HepG2 (cell line): ENCODE results near the gene SMPD2. TPM values are rescaled to one million over a fixed set of nuclear protein-coding genes. Genes with fewer than 3 reads are reported as not detected.

ENCODE experiments used
- ATAC-seq: fragments of 200-7000 bp; cut with Tn5 transposase; 3 replicates; pipeline ENCODE4 v1.9.1; 2020; ENCODE audit warnings: mild to moderate bottlenecking, moderate library complexity
- BruUV-seq: library from RNA; stranded (reverse); fragments of 400-500 nt; replicated peaks from 2 replicates; lab custom pipeline; 2021; lab: Mats Ljungman, UMichigan
- CTCF ChIA-PET: fragments of 300-600 bp; formaldehyde crosslinking; extraction: SDS; loops from one replicate; lab custom pipeline; 2021; ENCODE audit warnings: low total read pairs, inconsistent platforms, low intra/inter-chr PET ratio; lab: Yijun Ruan, JAX
- POLR2A ChIA-PET: fragments of 350-600 bp; sonication (Branson Sonifier 250); formaldehyde crosslinking; loops from one replicate; lab custom pipeline; 2020; ENCODE audit warnings: antibody characterized with exemption, inconsistent platforms; lab: Yijun Ruan, JAX
- DNase-seq: peaks from one replicate; pipeline ENCODE4 v3.0.0-alpha.2; 2015; ENCODE audit warnings: low spot score
- FAIRE-seq: peaks from 3 replicates; lab custom pipeline; 2011; peaks lifted over from hg19 to GRCh38; lab: Jason Lieb, UNC
- H2AFZ ChIP-seq: one replicate; pipeline ENCODE4 v1.6.1; 2011; ENCODE audit warnings: low read length, inconsistent platforms
- H3K27ac ChIP-seq: fragments of 300-600 bp; 3 replicates; pipeline ENCODE4 v1.8.0; 2011; ENCODE audit warnings: mixed run types, mild to moderate bottlenecking, mixed read lengths, low read length, inconsistent platforms; ENCODE audit not compliant: insufficient read depth; ENCODE audit errors: extremely low read length
- H3K27me3 ChIP-seq, 2 experiments: fragments of 200-600 bp in 1 of 2; 2 replicates in 1 of 2; 3 replicates in 1 of 2; pipeline versions ENCODE4 v1.6.0 to v1.8.0; 2011; ENCODE audit warnings: low read length in 2 of 2, mild to moderate bottlenecking in 2 of 2, moderate library complexity in 2 of 2, inconsistent platforms in 1 of 2; ENCODE audit not compliant: insufficient read depth in 2 of 2, control insufficient read depth in 1 of 2
- H3K36me3 ChIP-seq, 2 experiments: fragments of 200-600 bp in 1 of 2; replicated peaks in 1 of 2; 2 replicates in 1 of 2; 3 replicates in 1 of 2; pipeline versions ENCODE4 v1.5.1 to v1.8.0; 2011; ENCODE audit warnings: low read length in 2 of 2, inconsistent platforms in 1 of 2; ENCODE audit not compliant: insufficient read depth in 2 of 2, control insufficient read depth in 1 of 2
- H3K4me1 ChIP-seq: 2 replicates; pipeline ENCODE4 v1.5.1; 2012; ENCODE audit warnings: low read length, inconsistent platforms; ENCODE audit not compliant: insufficient read depth
- H3K4me2 ChIP-seq: 2 replicates; pipeline ENCODE4 v1.6.0; 2011; ENCODE audit warnings: low read depth, low read length, inconsistent platforms
- H3K4me3 ChIP-seq, 3 experiments: fragments of 200-600 bp in 1 of 3; sonication (generic), shearing (Covaris generic) in 1 of 3; replicated peaks in 1 of 3; 2 replicates each; pipeline ENCODE4 v1.5.1; 2011 to 2016; ENCODE audit warnings: low read length in 3 of 3, inconsistent platforms in 2 of 3, low read depth in 2 of 3, mild to moderate bottlenecking in 2 of 3, control low read depth in 1 of 3, mixed read lengths in 1 of 3; ENCODE audit not compliant: insufficient read depth in 1 of 3
- H3K79me2 ChIP-seq: one replicate; pipeline ENCODE4 v1.6.1; 2011; ENCODE audit warnings: low read length, inconsistent platforms; ENCODE audit not compliant: insufficient read depth
- H3K9ac ChIP-seq: 2 replicates; pipeline ENCODE4 v1.6.0; 2011; ENCODE audit warnings: mild to moderate bottlenecking, low read depth, low read length, inconsistent platforms; ENCODE audit not compliant: insufficient read depth
- H3K9me3 ChIP-seq: 2 replicates; pipeline ENCODE4 v1.5.1; 2012; ENCODE audit warnings: mild to moderate bottlenecking, low read length
- H4K20me1 ChIP-seq: 2 replicates; pipeline ENCODE4 v1.6.0; 2011; ENCODE audit warnings: inconsistent platforms, mild to moderate bottlenecking, low read length, moderate library complexity; ENCODE audit not compliant: insufficient read depth
- AGO1 ChIP-seq: fragments of 200-400 bp; formaldehyde crosslinking; IDR thresholded peaks from 2 replicates; pipeline ENCODE4 v1.6.1; 2017; ENCODE audit warnings: mild to moderate bottlenecking, low read depth, low read length, moderate library complexity; ENCODE audit not compliant: poor library complexity, severe bottlenecking
- AGO2 ChIP-seq: fragments of 200-400 bp; formaldehyde crosslinking; optimal IDR thresholded peaks from 2 replicates; pipeline ENCODE3; 2017; ENCODE audit warnings: mild to moderate bottlenecking, low read depth, low read length, moderate library complexity
- FOXJ3 ChIP-seq: sonication (generic); formaldehyde crosslinking; IDR thresholded peaks from 2 replicates; pipeline ENCODE4 v1.4.0; 2020; ENCODE audit warnings: missing genetic modification reagents, mild to moderate bottlenecking, borderline replicate concordance
- FOXO1 ChIP-seq: sonication (generic); formaldehyde crosslinking; IDR thresholded peaks from 2 replicates; pipeline ENCODE4 v1.4.0; 2020; ENCODE audit warnings: missing genetic modification reagents
- HIVEP1 ChIP-seq: sonication (generic); formaldehyde crosslinking; IDR thresholded peaks from 2 replicates; pipeline ENCODE4 v1.4.0; 2020; ENCODE audit warnings: mild to moderate bottlenecking, missing genetic modification reagents
- PHB2 ChIP-seq: fragments of 450-650 bp; IDR thresholded peaks from 2 replicates; pipeline ENCODE4 v1.6.1; 2018; ENCODE audit not compliant: partially characterized antibody
- RBAK ChIP-seq: sonication (generic); formaldehyde crosslinking; IDR thresholded peaks from 2 replicates; pipeline ENCODE4 v1.5.1; 2020; ENCODE audit warnings: mild to moderate bottlenecking, missing genetic modification reagents
- RFXAP ChIP-seq: sonication (generic); formaldehyde crosslinking; IDR thresholded peaks from 2 replicates; pipeline ENCODE4 v1.4.0; 2020; ENCODE audit warnings: missing genetic modification reagents, borderline replicate concordance
- SMC3 ChIP-seq: IDR thresholded peaks from 2 replicates; pipeline ENCODE4 v1.6.1; 2011; ENCODE audit warnings: low read length, improper control_type of control experiment
- SNAPC2 ChIP-seq: sonication (generic); formaldehyde crosslinking; IDR thresholded peaks from 2 replicates; pipeline ENCODE4 v1.8.1; 2022; ENCODE audit warnings: mild to moderate bottlenecking, missing genetic modification reagents
- STAG1 ChIP-seq: sonication (generic); formaldehyde crosslinking; IDR thresholded peaks from 2 replicates; pipeline ENCODE4 v1.4.0; 2020; ENCODE audit warnings: missing genetic modification reagents
- XRCC5 ChIP-seq: fragments of 200-400 bp; formaldehyde crosslinking; optimal IDR thresholded peaks from 2 replicates; pipeline ENCODE3; 2017; ENCODE audit warnings: mild to moderate bottlenecking, low read length
- ZNF564 ChIP-seq: sonication (generic); formaldehyde crosslinking; IDR thresholded peaks from 2 replicates; pipeline ENCODE4 v1.8.1; 2023; ENCODE audit warnings: mild to moderate bottlenecking, missing genetic modification reagents
- ZNF7 ChIP-seq: IDR thresholded peaks from 2 replicates; pipeline ENCODE4 v1.6.1; 2016; ENCODE audit warnings: missing biosample characterization, missing genetic modification reagents
- WGBS: methylation state at CpG from one replicate; pipeline ENCODE4 v1.1.6; 2017; ENCODE audit warnings: low lambda C conversion rate; 5-methylcytosine and 5-hydroxymethylcytosine counted together
- in situ Hi-C: cut with HindIII; loops from 2 replicates; pipeline ENCODE4 v1.10.0; 2017; ENCODE audit warnings: low pct_unique_long_range_greater_than_20kb; ENCODE audit not compliant: extremely low pct_ligation_motif_present
- intact Hi-C: fragments of 100-400 bp; cut with micrococcal nuclease; formaldehyde crosslinking; loops from one replicate; pipeline ENCODE4 v1.10.0; 2022; ENCODE audit not compliant: unreplicated experiment
- polyA plus RNA-seq, 8 experiments: library from polyadenylated mRNA; depleted of rRNA in 3 of 8; stranded (reverse) in 7 of 8; unstranded in 1 of 8; fragments of >200 nt; fragmentation: Illumina TruSeq in 4 of 8; extraction: Trizol in 4 of 8; gene quantifications; 2 replicates each; pipeline versions ENCODE4 v1.2.1 to v1.2.3, GENCODE V29; 2011 to 2016; ENCODE audit warnings: low read depth in 4 of 8, missing spikeins in 1 of 8, mixed read lengths in 1 of 8; ENCODE audit not compliant: insufficient read depth in 1 of 8
- total RNA-seq, 5 experiments: library from RNA; depleted of rRNA; stranded (reverse); fragments of >200 nt; fragmentation: Illumina TruSeq; extraction: Trizol; gene quantifications; 2 replicates each; pipeline ENCODE4 v1.2.3, GENCODE V29; 2016; ENCODE audit warnings: low read depth in 1 of 5
- TF ChIP-seq, protein P1 (sequence below): sonication (generic); formaldehyde crosslinking; IDR thresholded peaks from 2 replicates; pipeline ENCODE4 v1.5.0; 2020; ENCODE audit warnings: missing genetic modification reagents
- TF ChIP-seq, protein P2 (sequence below): sonication (generic); formaldehyde crosslinking; IDR thresholded peaks from 2 replicates; pipeline ENCODE4 v1.4.0; 2020; ENCODE audit warnings: missing genetic modification reagents

The SMPD2 gene
- total and polyA plus RNA-seq, 2 of the 13 experiments (the other 11 are each of a cell fraction or from before 2014, with no cell fraction given): 5.9 to 10.6 TPM

DNA sequence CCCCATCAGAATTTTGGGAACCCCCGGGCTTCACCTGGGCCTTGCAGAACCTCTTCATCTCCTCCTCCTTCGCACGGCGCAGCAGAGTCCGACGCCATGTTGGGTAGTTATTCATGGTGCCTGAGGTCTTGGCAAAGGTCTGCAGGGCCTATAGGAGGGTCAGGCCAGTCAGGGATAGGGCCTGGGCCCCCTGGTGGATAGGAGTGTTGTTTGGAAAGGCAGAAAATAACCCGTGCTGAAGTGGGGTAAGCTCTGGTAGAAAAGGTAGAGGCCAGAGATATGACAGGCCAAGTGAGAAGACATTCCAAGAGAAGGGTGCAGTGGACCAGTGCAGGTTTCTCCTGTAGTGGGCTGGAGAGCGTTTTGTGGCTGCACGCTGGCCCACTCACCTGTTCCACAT lies 4.9 kb downstream of the SMPD2 start:
- ATAC-seq (peak; percentile 16; the same call in 2 of the 3 replicates), FAIRE-seq (no peak), DNase-seq (no peak)
- Histone ChIP-seq H3K4me1 (peaks cover 15% of the 10 kb centered on the region), H3K9me3 (no peaks in the 10 kb centered on the region), H3K9ac (no peak overlapping the region), H3K4me3 (no peak overlapping the region), H3K79me2 (peaks cover 9% of the 10 kb centered on the region), H3K4me2 (no peak overlapping the region), H4K20me1 (no peaks in the 10 kb centered on the region), H2AFZ (no peak overlapping the region), H3K27me3 (no peaks in the 10 kb centered on the region; a peak in 1 of 5 replicates), H3K36me3 (peaks cover 2 to 10% of the 10 kb centered on the region in 2 experiments; a peak in 3 of 5 replicates), H3K27ac (no peak overlapping the region)
- POLR2A ChIA-PET: no interaction called here
- in situ Hi-C loops: no loop called here
- BruUV-seq: no TSS peak
- intact Hi-C loops: no loop called here
- CTCF ChIA-PET: interaction anchor here (1.9 kb wide), 1 partner anchor 257 kb away, joined by 9 read pairs; no protein-coding TSS in a partner anchor
- TF ChIP-seq RFXAP (CRISPR knock-in tag): no peak
- 0 out of 2 replicates have a peak, but pooled peaks have one; percentile 15 for TF ChIP-seq SMC3
- TF ChIP-seq FOXJ3: no peak
- no peak for TF ChIP-seq ZNF7 (CRISPR knock-in tag)
- TF ChIP-seq STAG1 (CRISPR knock-in tag): peak; percentile 24; the same call in 1 of the 2 replicates
- no peak for TF ChIP-seq PHB2
- TF ChIP-seq XRCC5: peak; percentile 25
- no peak for TF ChIP-seq ZNF564
- WGBS: 91% methylated on average over 9 of the region's 9 CpGs

DNA sequence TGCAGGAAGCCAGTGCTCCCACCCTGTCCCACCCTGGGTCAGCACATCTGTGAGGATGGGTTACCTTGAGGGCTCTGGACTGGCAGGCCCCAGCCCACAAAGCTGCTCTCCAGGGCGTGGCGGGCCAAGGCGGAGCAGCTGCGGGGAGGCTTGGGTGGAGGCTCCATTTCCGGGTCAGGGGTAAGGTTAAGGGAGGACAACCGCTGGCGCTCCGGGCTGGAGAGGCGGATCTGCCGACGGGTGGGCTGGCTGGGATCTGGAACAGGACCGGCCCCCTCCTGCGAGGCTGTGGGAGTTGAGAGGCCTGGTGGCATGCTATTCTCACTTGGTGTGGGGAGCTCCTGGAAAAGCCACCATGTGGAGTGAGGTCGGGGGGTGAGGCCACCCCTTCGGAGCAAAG lies 5.5 kb downstream of the SMPD2 start:
- intact Hi-C loops: no loop called here
- Histone ChIP-seq H3K79me2 (peaks cover 9% of the 10 kb centered on the region), H3K4me1 (peaks cover 15% of the 10 kb centered on the region), H3K27ac (no peak overlapping the region), H3K27me3 (no peaks in the 10 kb centered on the region; a peak in 1 of 5 replicates), H3K9ac (no peak overlapping the region), H2AFZ (no peak overlapping the region), H3K9me3 (no peaks in the 10 kb centered on the region), H3K4me2 (no peak overlapping the region), H4K20me1 (no peaks in the 10 kb centered on the region), H3K4me3 (no peak overlapping the region), H3K36me3 (peaks cover 2 to 10% of the 10 kb centered on the region in 2 experiments; a peak in 3 of 5 replicates)
- 94% methylated on average over 11 of the region's 15 CpGs for WGBS
- ChIA-PET POLR2A (interaction anchor here (1.0 kb wide), 1 partner anchor 62 kb away, joined by 3 read pairs; no protein-coding TSS in a partner anchor), CTCF (interaction anchor here (1.9 kb wide), 1 partner anchor 258 kb away, joined by 9 read pairs; no protein-coding TSS in a partner anchor)
- in situ Hi-C loops: no loop called here
- ATAC-seq (no peak), DNase-seq (no peak), FAIRE-seq (no peak)
- BruUV-seq: no TSS peak
- no peak for TF ChIP-seq SNAPC2 (CRISPR knock-in tag)
- TF ChIP-seq RBAK (CRISPR knock-in tag): no peak
- TF ChIP-seq, protein P1, sequence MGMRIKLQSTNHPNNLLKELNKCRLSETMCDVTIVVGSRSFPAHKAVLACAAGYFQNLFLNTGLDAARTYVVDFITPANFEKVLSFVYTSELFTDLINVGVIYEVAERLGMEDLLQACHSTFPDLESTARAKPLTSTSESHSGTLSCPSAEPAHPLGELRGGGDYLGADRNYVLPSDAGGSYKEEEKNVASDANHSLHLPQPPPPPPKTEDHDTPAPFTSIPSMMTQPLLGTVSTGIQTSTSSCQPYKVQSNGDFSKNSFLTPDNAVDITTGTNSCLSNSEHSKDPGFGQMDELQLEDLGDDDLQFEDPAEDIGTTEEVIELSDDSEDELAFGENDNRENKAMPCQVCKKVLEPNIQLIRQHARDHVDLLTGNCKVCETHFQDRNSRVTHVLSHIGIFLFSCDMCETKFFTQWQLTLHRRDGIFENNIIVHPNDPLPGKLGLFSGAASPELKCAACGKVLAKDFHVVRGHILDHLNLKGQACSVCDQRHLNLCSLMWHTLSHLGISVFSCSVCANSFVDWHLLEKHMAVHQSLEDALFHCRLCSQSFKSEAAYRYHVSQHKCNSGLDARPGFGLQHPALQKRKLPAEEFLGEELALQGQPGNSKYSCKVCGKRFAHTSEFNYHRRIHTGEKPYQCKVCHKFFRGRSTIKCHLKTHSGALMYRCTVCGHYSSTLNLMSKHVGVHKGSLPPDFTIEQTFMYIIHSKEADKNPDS: no peak
- TF ChIP-seq HIVEP1 (CRISPR knock-in tag): no peak
- TF ChIP-seq, protein P2, sequence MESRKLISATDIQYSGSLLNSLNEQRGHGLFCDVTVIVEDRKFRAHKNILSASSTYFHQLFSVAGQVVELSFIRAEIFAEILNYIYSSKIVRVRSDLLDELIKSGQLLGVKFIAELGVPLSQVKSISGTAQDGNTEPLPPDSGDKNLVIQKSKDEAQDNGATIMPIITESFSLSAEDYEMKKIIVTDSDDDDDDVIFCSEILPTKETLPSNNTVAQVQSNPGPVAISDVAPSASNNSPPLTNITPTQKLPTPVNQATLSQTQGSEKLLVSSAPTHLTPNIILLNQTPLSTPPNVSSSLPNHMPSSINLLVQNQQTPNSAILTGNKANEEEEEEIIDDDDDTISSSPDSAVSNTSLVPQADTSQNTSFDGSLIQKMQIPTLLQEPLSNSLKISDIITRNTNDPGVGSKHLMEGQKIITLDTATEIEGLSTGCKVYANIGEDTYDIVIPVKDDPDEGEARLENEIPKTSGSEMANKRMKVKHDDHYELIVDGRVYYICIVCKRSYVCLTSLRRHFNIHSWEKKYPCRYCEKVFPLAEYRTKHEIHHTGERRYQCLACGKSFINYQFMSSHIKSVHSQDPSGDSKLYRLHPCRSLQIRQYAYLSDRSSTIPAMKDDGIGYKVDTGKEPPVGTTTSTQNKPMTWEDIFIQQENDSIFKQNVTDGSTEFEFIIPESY (CRISPR knock-in tag): peak; percentile 29; the same call in 1 of the 2 replicates
- TF ChIP-seq AGO2: peak; percentile 52
- TF ChIP-seq AGO1: no peak
- no peak for TF ChIP-seq FOXO1 (CRISPR knock-in tag)
